CD4-positive, alpha-beta T cell (primary cell): ENCODE results near the gene TDRD7. TPM values are rescaled to one million over a fixed set of nuclear protein-coding genes. Genes with fewer than 3 reads are reported as not detected.

ENCODE experiments used
- ATAC-seq: fragments of 200-7000 bp; cut with Tn5 transposase; one replicate; pipeline ENCODE4 v1.10.0; 2022; ENCODE audit warnings: mild to moderate bottlenecking; ENCODE audit not compliant: poor library complexity
- CTCF ChIA-PET: fragments of 350-600 bp; sonication (Branson Sonifier 250); formaldehyde crosslinking; loops from one replicate; lab custom pipeline; 2021; ENCODE audit warnings: antibody characterized with exemption, inconsistent platforms; lab: Charles Lee
- POLR2A ChIA-PET: fragments of 350-600 bp; sonication (Branson Sonifier 250); formaldehyde crosslinking; loops from one replicate; lab custom pipeline; 2021; ENCODE audit warnings: antibody characterized with exemption, inconsistent platforms; lab: Charles Lee
- DNase-seq, 14 experiments: peaks; one replicate each; pipeline ENCODE4 v3.0.0-alpha.2; 2013 to 2020; ENCODE audit warnings: mixed read lengths in 2 of 14
- H3K27ac ChIP-seq, 2 donors: one replicate each; pipeline versions ENCODE4 v1.5.1 to v1.7.0; 2013; ENCODE audit warnings: low read length in 2 of 2, low read depth in 1 of 2, mild to moderate bottlenecking in 1 of 2
- H3K27me3 ChIP-seq, 2 experiments: 1 replicate in 1 of 2; 2 replicates in 1 of 2; pipeline versions ENCODE4 v1.6.1 to v1.7.0; 2013; ENCODE audit warnings: low read length in 2 of 2, control low read depth in 1 of 2, mild to moderate bottlenecking in 1 of 2, moderate library complexity in 1 of 2; ENCODE audit not compliant: insufficient read depth in 2 of 2, control insufficient read depth in 1 of 2
- H3K36me3 ChIP-seq: one replicate; pipeline ENCODE4 v1.6.1; 2013; ENCODE audit warnings: low read length, control low read depth; ENCODE audit not compliant: insufficient read depth
- H3K4me1 ChIP-seq: one replicate; pipeline ENCODE4 v1.6.1; 2013; ENCODE audit warnings: low read length, control low read depth; ENCODE audit not compliant: insufficient read depth
- H3K4me3 ChIP-seq: one replicate; pipeline ENCODE4 v1.5.1; 2013; ENCODE audit warnings: mild to moderate bottlenecking, low read length, moderate library complexity
- H3K9me3 ChIP-seq, 2 experiments: 1 replicate in 1 of 2; 2 replicates in 1 of 2; pipeline versions ENCODE4 v1.6.1 to v1.7.0; 2013; ENCODE audit warnings: low read length in 2 of 2, mild to moderate bottlenecking in 2 of 2, control low read depth in 1 of 2, moderate library complexity in 1 of 2; ENCODE audit not compliant: control insufficient read depth in 1 of 2, insufficient read depth in 1 of 2
- H3K27ac Mint-ChIP-seq: one replicate; pipeline ENCODE4 v1.8.0; 2020; ENCODE audit warnings: mixed read lengths
- H3K27me3 Mint-ChIP-seq: one replicate; pipeline ENCODE4 v1.8.0; 2021; ENCODE audit warnings: mixed read lengths
- H3K36me3 Mint-ChIP-seq: one replicate; pipeline ENCODE4 v1.8.0; 2021; ENCODE audit warnings: low read depth, mixed read lengths
- H3K4me1 Mint-ChIP-seq: one replicate; pipeline ENCODE4 v1.8.0; 2021; ENCODE audit warnings: low read depth, mixed read lengths
- H3K4me3 Mint-ChIP-seq: one replicate; pipeline ENCODE4 v1.8.0; 2020; ENCODE audit warnings: mild to moderate bottlenecking, mixed read lengths
- H3K9me3 Mint-ChIP-seq: one replicate; pipeline ENCODE4 v1.8.0; 2020; ENCODE audit warnings: mixed read lengths
- CTCF ChIP-seq: fragments of 200-600 bp; IDR thresholded peaks from one replicate; pipeline ENCODE4 v1.8.0; 2022; ENCODE audit warnings: antibody characterized with exemption, mild to moderate bottlenecking
- intact Hi-C, 2 experiments: fragments of 100-400 bp; cut with DNase I in 1 of 2; cut with micrococcal nuclease in 1 of 2; formaldehyde crosslinking; loops; one replicate each; pipeline versions ENCODE4 v1.15.1 to v1.9.0; 2023 to 2025; cut with DNase I, micrococcal nuclease
- total RNA-seq, 174 experiments: library from RNA in 2 of 174; stranded (reverse) in 2 of 174; gene quantifications; one replicate each; pipeline ENCODE4 v1.2.3 and lab custom pipeline; 2021 to 2026

TDRD7 gene
- total RNA-seq, 2 experiments from 2014 or later = 3.3 to 3.6 TPM

GRCh38 chr9:97385626-97386264, 26.2 kb upstream of the TDRD7 start:
- Histone ChIP-seq H3K36me3 (no peaks in the 10 kb centered on the region), H3K9me3 (peaks cover 0 to 8% of the 10 kb centered on the region in 2 experiments), H3K27ac (no peak overlapping the region), H3K27me3 (peaks cover 3 to 5% of the 10 kb centered on the region in 2 experiments), H3K4me3 (no peak overlapping the region), H3K4me1 (peaks cover 21% of the 10 kb centered on the region)
- TF ChIP-seq CTCF = no peak
- Mint-ChIP-seq H3K4me3 (no peak overlapping the region), H3K4me1 (no peaks in the 10 kb centered on the region), H3K36me3 (no peaks in the 10 kb centered on the region), H3K9me3 (no peaks in the 10 kb centered on the region), H3K27me3 (peaks cover 23% of the 10 kb centered on the region), H3K27ac (no peak overlapping the region)
- POLR2A ChIA-PET = no interaction called here
- CTCF ChIA-PET = no interaction called here
- no peak for ATAC-seq
- DNase-seq = no peak
- intact Hi-C loops = no loop called here

- TF ChIP-seq CTCF = no peak
- intact Hi-C loops = no loop called here
- POLR2A ChIA-PET = no interaction called here
- no peak overlapping the region for H3K4me3 Mint-ChIP-seq
- H3K9me3 Mint-ChIP-seq = no peaks in the 10 kb centered on the region
- no peaks in the 10 kb centered on the region for H3K4me1 Mint-ChIP-seq
- no peaks in the 10 kb centered on the region for H3K36me3 ChIP-seq
- no peak overlapping the region for H3K27ac Mint-ChIP-seq
- H3K27me3 ChIP-seq = peaks cover 3 to 5% of the 10 kb centered on the region in 2 experiments
- peaks cover 23% of the 10 kb centered on the region for H3K27me3 Mint-ChIP-seq
- no peak overlapping the region for H3K4me3 ChIP-seq
- H3K36me3 Mint-ChIP-seq = no peaks in the 10 kb centered on the region
- no peak for DNase-seq
- H3K27ac ChIP-seq = no peak overlapping the region
- peaks cover 21% of the 10 kb centered on the region for H3K4me1 ChIP-seq
- CTCF ChIA-PET = no interaction called here
- H3K9me3 ChIP-seq = peaks cover 0 to 8% of the 10 kb centered on the region in 2 experiments
- ATAC-seq = no peak
These were observed 25.6 kb upstream of the TDRD7 start for GRCh38 chr9:97386265-97386633.

GRCh38 chr9:97386733-97387503, 25.0 kb upstream of the TDRD7 start:
- H3K27ac Mint-ChIP-seq = no peak overlapping the region
- Histone ChIP-seq H3K4me1 (peaks cover 21% of the 10 kb centered on the region), H3K4me3 (no peak overlapping the region), H3K27ac (no peak overlapping the region), H3K27me3 (peaks cover 3 to 5% of the 10 kb centered on the region in 2 experiments), H3K36me3 (no peaks in the 10 kb centered on the region), H3K9me3 (peaks cover 0 to 8% of the 10 kb centered on the region in 2 experiments)
- DNase-seq (peak; percentile 31 to 79 (median 58)), ATAC-seq (peak; percentile 72)
- peak; percentile 97 for TF ChIP-seq CTCF
- peaks cover 23% of the 10 kb centered on the region for H3K27me3 Mint-ChIP-seq
- no peaks in the 10 kb centered on the region for H3K36me3 Mint-ChIP-seq
- no peaks in the 10 kb centered on the region for H3K9me3 Mint-ChIP-seq
- H3K4me3 Mint-ChIP-seq = no peak overlapping the region
- intact Hi-C loops = no loop called here
- ChIA-PET POLR2A (no interaction called here), CTCF (interaction anchor here (1.2 kb wide), 1 partner anchor 228 kb away, joined by 3 read pairs; no protein-coding TSS in a partner anchor)
- H3K4me1 Mint-ChIP-seq = no peaks in the 10 kb centered on the region
